ENCODE results near the gene GPR34.
"Not testable (repeated sequence)": the region's sequence is repeated elsewhere in the genome, so short reads cannot be mapped to it uniquely, and the experiment has no call there.

Gene GPR34

GRCh38 chrX:41688835-41689234, at the start of gene GPR34:
TSS of gene GPR34 (plus strand) at chrX:41688973. CDS start at chrX:41695634, 6,661 bp downstream.
- peak; percentile 52 for DNase-seq

- DNase-seq = not testable (repeated sequence)
Measured at GRCh38 chrX:41646201-41646600, 42.6 kb upstream of the GPR34 start.

GRCh38 chrX:41653125-41653524, 35.6 kb upstream of the GPR34 start:
- no peak for DNase-seq

- no peak for DNase-seq
Measured at GRCh38 chrX:41655101-41655500, 33.7 kb upstream of the GPR34 start.

GRCh38 chrX:41655631-41656030, 33.1 kb upstream of the GPR34 start:
- no peak for DNase-seq

- peak; percentile 23 for DNase-seq
Measured at GRCh38 chrX:41661366-41662095, 27.2 kb upstream of the GPR34 start.

- DNase-seq = peak; percentile 60
Measured at GRCh38 chrX:41664375-41664901, 24.3 kb upstream of the GPR34 start.

GRCh38 chrX:41664908-41665307, 23.9 kb upstream of the GPR34 start:
- DNase-seq = peak; percentile 50

- peak; percentile 20 for DNase-seq
Measured at GRCh38 chrX:41665686-41666085, 23.1 kb upstream of the GPR34 start.

- DNase-seq = peak; percentile 52
Measured at GRCh38 chrX:41666251-41666650, 22.5 kb upstream of the GPR34 start.

GRCh38 chrX:41667631-41668030, 21.1 kb upstream of the GPR34 start:
- peak; percentile 49 for DNase-seq

GRCh38 chrX:41670112-41670511, 18.7 kb upstream of the GPR34 start:
- DNase-seq = no peak

GRCh38 chrX:41671082-41671481, 17.7 kb upstream of the GPR34 start:
- peak; percentile 43 for DNase-seq

GRCh38 chrX:41672643-41673042, 16.1 kb upstream of the GPR34 start:
- peak; percentile 59 for DNase-seq

- not testable (repeated sequence) for DNase-seq
Measured at GRCh38 chrX:41676361-41676760, 12.4 kb upstream of the GPR34 start.

- no peak for DNase-seq
Measured at GRCh38 chrX:41677183-41678060, 11.4 kb upstream of the GPR34 start.

GRCh38 chrX:41684138-41684537, 4.6 kb upstream of the GPR34 start:
- DNase-seq = no peak

- DNase-seq = no peak
Measured at GRCh38 chrX:41684940-41685339, 3.8 kb upstream of the GPR34 start.

- DNase-seq = peak; percentile 37
Measured at GRCh38 chrX:41686788-41687187, 2.0 kb upstream of the GPR34 start.

- no peak for DNase-seq
Measured at GRCh38 chrX:41688156-41688555, 617 bp upstream of the GPR34 start.

GRCh38 chrX:41689711-41690110, 938 bp downstream of the GPR34 start:
- no peak for DNase-seq

GRCh38 chrX:41692162-41692749, 3.5 kb downstream of the GPR34 start:
- DNase-seq = no peak

GRCh38 chrX:41693024-41693423, 4.3 kb downstream of the GPR34 start:
- DNase-seq = peak; percentile 35
